ENCODE measurements around the gene FGF19. TPM values are rescaled to one million over a fixed set of nuclear protein-coding genes. Genes with fewer than 3 reads are reported as not detected.

Gene FGF19
- total RNA-seq, 2 experiments from 2014 or later: not detected

GRCh38 chr11:69698362-69698761 is 5.5 kb downstream of the FGF19 start:
- TF ChIP-seq EZH2phosphoT487 (IDR thresholded peaks at IDR 0.05; ENCODE audit: borderline replicate concordance, low read depth, low read length): no peak
- TF ChIP-seq, protein P1, sequence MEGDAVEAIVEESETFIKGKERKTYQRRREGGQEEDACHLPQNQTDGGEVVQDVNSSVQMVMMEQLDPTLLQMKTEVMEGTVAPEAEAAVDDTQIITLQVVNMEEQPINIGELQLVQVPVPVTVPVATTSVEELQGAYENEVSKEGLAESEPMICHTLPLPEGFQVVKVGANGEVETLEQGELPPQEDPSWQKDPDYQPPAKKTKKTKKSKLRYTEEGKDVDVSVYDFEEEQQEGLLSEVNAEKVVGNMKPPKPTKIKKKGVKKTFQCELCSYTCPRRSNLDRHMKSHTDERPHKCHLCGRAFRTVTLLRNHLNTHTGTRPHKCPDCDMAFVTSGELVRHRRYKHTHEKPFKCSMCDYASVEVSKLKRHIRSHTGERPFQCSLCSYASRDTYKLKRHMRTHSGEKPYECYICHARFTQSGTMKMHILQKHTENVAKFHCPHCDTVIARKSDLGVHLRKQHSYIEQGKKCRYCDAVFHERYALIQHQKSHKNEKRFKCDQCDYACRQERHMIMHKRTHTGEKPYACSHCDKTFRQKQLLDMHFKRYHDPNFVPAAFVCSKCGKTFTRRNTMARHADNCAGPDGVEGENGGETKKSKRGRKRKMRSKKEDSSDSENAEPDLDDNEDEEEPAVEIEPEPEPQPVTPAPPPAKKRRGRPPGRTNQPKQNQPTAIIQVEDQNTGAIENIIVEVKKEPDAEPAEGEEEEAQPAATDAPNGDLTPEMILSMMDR (conservative IDR thresholded peaks at IDR 0.05; ENCODE audit: low read length): no peak
- Histone ChIP-seq H3K9me3 (ENCODE audit: low read length) (no peaks in the 10 kb centered on the region), H3K27ac (ENCODE audit: low read depth, low read length, poor library complexity, severe bottlenecking) (no peak overlapping the region), H3K36me3 (ENCODE audit: insufficient read depth, low read length) (no peaks in the 10 kb centered on the region), H3K4me2 (ENCODE audit: low read length) (no peak overlapping the region), H3K4me1 (ENCODE audit: insufficient read depth, low read length, poor library complexity, severe bottlenecking) (peaks cover 9% of the 10 kb centered on the region), H3K9me2 (ENCODE audit: insufficient read depth, low read length) (no peaks in the 10 kb centered on the region), H3K79me2 (ENCODE audit: insufficient read depth, low read depth, low read length) (no peaks in the 10 kb centered on the region), H2AFZ (ENCODE audit: low read length) (no peak overlapping the region), H4K20me1 (ENCODE audit: insufficient read depth, low read length) (no peaks in the 10 kb centered on the region), H3K4me3 (ENCODE audit: low read depth, low read length, poor library complexity, severe bottlenecking) (no peak overlapping the region)
- DNase-seq (ENCODE audit: low spot score): no peak
- no TSS peak for BruUV-seq (replicated peaks)
- intact Hi-C loops (cut with micrococcal nuclease; ENCODE audit: unreplicated experiment): no loop called here
- CTCF ChIA-PET (ENCODE audit: unreplicated experiment): no interaction called here
- POLR2A ChIA-PET: interaction anchor here (0.7 to 1.1 kb wide), 2 partner anchors 95 to 625 kb away, joined by 3 to 7 read pairs; no protein-coding TSS in a partner anchor

GRCh38 chr11:69697861-69698260 is 6.0 kb downstream of the FGF19 start:
- H3K9me2 ChIP-seq (ENCODE audit: insufficient read depth, low read length): no peaks in the 10 kb centered on the region
- ChIA-PET POLR2A (interaction anchor here (1.1 kb wide), 1 partner anchor 96 kb away, joined by 7 read pairs; no protein-coding TSS in a partner anchor), CTCF (ENCODE audit: unreplicated experiment) (no interaction called here)
- H3K4me3 ChIP-seq (ENCODE audit: low read depth, low read length, poor library complexity, severe bottlenecking): no peak overlapping the region
- no peak overlapping the region for H3K27ac ChIP-seq (ENCODE audit: low read depth, low read length, poor library complexity, severe bottlenecking)
- TF ChIP-seq EZH2phosphoT487 (IDR thresholded peaks at IDR 0.05; ENCODE audit: borderline replicate concordance, low read depth, low read length): no peak
- TF ChIP-seq, protein P1 (conservative IDR thresholded peaks at IDR 0.05; ENCODE audit: low read length): no peak
- H3K4me2 ChIP-seq (ENCODE audit: low read length): no peak overlapping the region
- no peaks in the 10 kb centered on the region for H3K9me3 ChIP-seq (ENCODE audit: low read length)
- BruUV-seq (replicated peaks): no TSS peak
- no peaks in the 10 kb centered on the region for H4K20me1 ChIP-seq (ENCODE audit: insufficient read depth, low read length)
- no peak overlapping the region for H2AFZ ChIP-seq (ENCODE audit: low read length)
- intact Hi-C loops (cut with micrococcal nuclease; ENCODE audit: unreplicated experiment): no loop called here
- DNase-seq (ENCODE audit: low spot score): no peak
- H3K4me1 ChIP-seq (ENCODE audit: insufficient read depth, low read length, poor library complexity, severe bottlenecking): peaks cover 9% of the 10 kb centered on the region
- H3K79me2 ChIP-seq (ENCODE audit: insufficient read depth, low read depth, low read length): no peaks in the 10 kb centered on the region
- H3K36me3 ChIP-seq (ENCODE audit: insufficient read depth, low read length): no peaks in the 10 kb centered on the region

- intact Hi-C loops (cut with micrococcal nuclease; ENCODE audit: unreplicated experiment): no loop called here
- no peak overlapping the region for H3K4me3 ChIP-seq (ENCODE audit: low read depth, low read length, poor library complexity, severe bottlenecking)
- no peaks in the 10 kb centered on the region for H3K9me3 ChIP-seq (ENCODE audit: low read length)
- no peak overlapping the region for H2AFZ ChIP-seq (ENCODE audit: low read length)
- H3K4me2 ChIP-seq (ENCODE audit: low read length): no peak overlapping the region
- CTCF ChIA-PET (ENCODE audit: unreplicated experiment): no interaction called here
- H4K20me1 ChIP-seq (ENCODE audit: insufficient read depth, low read length): no peaks in the 10 kb centered on the region
- H3K9me2 ChIP-seq (ENCODE audit: insufficient read depth, low read length): no peaks in the 10 kb centered on the region
- no peak for DNase-seq (ENCODE audit: low spot score)
- no TSS peak for BruUV-seq (replicated peaks)
- peaks cover 9% of the 10 kb centered on the region for H3K4me1 ChIP-seq (ENCODE audit: insufficient read depth, low read length, poor library complexity, severe bottlenecking)
- TF ChIP-seq EZH2phosphoT487 (IDR thresholded peaks at IDR 0.05; ENCODE audit: borderline replicate concordance, low read depth, low read length): no peak
- TF ChIP-seq, protein P1 (conservative IDR thresholded peaks at IDR 0.05; ENCODE audit: low read length): no peak
- no peak overlapping the region for H3K27ac ChIP-seq (ENCODE audit: low read depth, low read length, poor library complexity, severe bottlenecking)
- no peaks in the 10 kb centered on the region for H3K79me2 ChIP-seq (ENCODE audit: insufficient read depth, low read depth, low read length)
- no peaks in the 10 kb centered on the region for H3K36me3 ChIP-seq (ENCODE audit: insufficient read depth, low read length)
- POLR2A ChIA-PET: no interaction called here
These were observed 6.4 kb downstream of the FGF19 start for GRCh38 chr11:69697469-69697843.

Measured in OCI-LY7 (cell line).